DOHH2 (cell line): Measurements from ENCODE around the gene DNAJC16.

Experiments
- H3F3A ChIP-seq: fragments of 200-600 bp; sonication (generic), shearing (Covaris generic); 2 replicates; pipeline ENCODE4 v1.6.0; 2016; ENCODE audit warnings: antibody characterized with exemption, mild to moderate bottlenecking; ENCODE audit not compliant: control insufficient read depth, insufficient read depth
- H3K27ac ChIP-seq: fragments of 200-600 bp; sonication (generic); 2 replicates; pipeline ENCODE4 v1.5.1; 2014; ENCODE audit warnings: low read depth, mild to moderate bottlenecking, low read length, moderate library complexity
- H3K27me3 ChIP-seq: fragments of 200-600 bp; sonication (generic); 2 replicates; pipeline ENCODE4 v1.6.1; 2014; ENCODE audit warnings: mild to moderate bottlenecking, low read length, mixed read lengths; ENCODE audit not compliant: control insufficient read depth
- H3K36me3 ChIP-seq: fragments of 200-600 bp; sonication (generic); 2 replicates; pipeline ENCODE4 v1.6.1; 2014; ENCODE audit warnings: mild to moderate bottlenecking, low read length, moderate library complexity, mixed read lengths; ENCODE audit not compliant: control insufficient read depth
- H3K4me1 ChIP-seq: fragments of 200-600 bp; sonication (generic); 2 replicates; pipeline ENCODE4 v1.6.1; 2014; ENCODE audit warnings: mild to moderate bottlenecking, low read length, mixed read lengths; ENCODE audit not compliant: control insufficient read depth
- H3K4me2 ChIP-seq: fragments of 200-600 bp; sonication (generic); 2 replicates; pipeline ENCODE4 v1.6.0; 2014; ENCODE audit warnings: mild to moderate bottlenecking, low read length, moderate library complexity
- H3K4me3 ChIP-seq: fragments of 200-600 bp; sonication (generic); 2 replicates; pipeline ENCODE4 v1.5.1; 2014; ENCODE audit warnings: mild to moderate bottlenecking, low read length, mixed read lengths
- H3K79me2 ChIP-seq: fragments of 200-600 bp; sonication (generic); 2 replicates; pipeline ENCODE4 v1.6.1; 2014; ENCODE audit warnings: mild to moderate bottlenecking, low read length, mixed read lengths; ENCODE audit not compliant: control insufficient read depth
- H3K9me2 ChIP-seq: fragments of 200-600 bp; sonication (generic); replicated peaks from 2 replicates; pipeline ENCODE4 v1.6.1; 2014; ENCODE audit warnings: mild to moderate bottlenecking, low read length, mixed read lengths; ENCODE audit not compliant: control insufficient read depth
- H3K9me3 ChIP-seq: fragments of 200-600 bp; sonication (generic); 2 replicates; pipeline ENCODE4 v1.6.1; 2014; ENCODE audit warnings: antibody characterized with exemption, low read length, mixed read lengths; ENCODE audit not compliant: control insufficient read depth, insufficient read depth
- H4K20me1 ChIP-seq: fragments of 200-600 bp; sonication (generic); 2 replicates; pipeline ENCODE4 v1.6.0; 2014; ENCODE audit warnings: low read depth, mild to moderate bottlenecking, antibody characterized with exemption, low read length, moderate library complexity; ENCODE audit not compliant: control insufficient read depth, insufficient read depth
- CTCF ChIP-seq: fragments of 200-600 bp; sonication (generic); IDR thresholded peaks from one replicate; pipeline ENCODE4 v1.5.1; 2014; ENCODE audit warnings: antibody characterized with exemption, mild to moderate bottlenecking, low read depth, low read length; ENCODE audit not compliant: poor library complexity, severe bottlenecking
- EZH2phosphoT487 ChIP-seq: fragments of 200-600 bp; sonication (generic); IDR thresholded peaks from 2 replicates; pipeline ENCODE4 v1.6.1; 2017; ENCODE audit warnings: borderline replicate concordance, mild to moderate bottlenecking, antibody characterized with exemption, low read length, moderate library complexity, mixed read lengths

Gene DNAJC16

GRCh38 chr1:15541231-15541792, 14.7 kb downstream of the DNAJC16 start:
- no peak overlapping the region for H3K27ac ChIP-seq
- H3K4me2 ChIP-seq: no peak overlapping the region
- H3K9me3 ChIP-seq: no peaks in the 10 kb centered on the region
- H3K4me3 ChIP-seq: no peak overlapping the region
- H4K20me1 ChIP-seq: no peaks in the 10 kb centered on the region
- H3F3A ChIP-seq: no peaks in the 10 kb centered on the region
- no peaks in the 10 kb centered on the region for H3K79me2 ChIP-seq
- no peaks in the 10 kb centered on the region for H3K4me1 ChIP-seq
- no peaks in the 10 kb centered on the region for H3K9me2 ChIP-seq
- H3K36me3 ChIP-seq: peaks cover 42% of the 10 kb centered on the region
- H3K27me3 ChIP-seq: no peaks in the 10 kb centered on the region
- no peak for TF ChIP-seq CTCF
- TF ChIP-seq EZH2phosphoT487: no peak

DNA sequence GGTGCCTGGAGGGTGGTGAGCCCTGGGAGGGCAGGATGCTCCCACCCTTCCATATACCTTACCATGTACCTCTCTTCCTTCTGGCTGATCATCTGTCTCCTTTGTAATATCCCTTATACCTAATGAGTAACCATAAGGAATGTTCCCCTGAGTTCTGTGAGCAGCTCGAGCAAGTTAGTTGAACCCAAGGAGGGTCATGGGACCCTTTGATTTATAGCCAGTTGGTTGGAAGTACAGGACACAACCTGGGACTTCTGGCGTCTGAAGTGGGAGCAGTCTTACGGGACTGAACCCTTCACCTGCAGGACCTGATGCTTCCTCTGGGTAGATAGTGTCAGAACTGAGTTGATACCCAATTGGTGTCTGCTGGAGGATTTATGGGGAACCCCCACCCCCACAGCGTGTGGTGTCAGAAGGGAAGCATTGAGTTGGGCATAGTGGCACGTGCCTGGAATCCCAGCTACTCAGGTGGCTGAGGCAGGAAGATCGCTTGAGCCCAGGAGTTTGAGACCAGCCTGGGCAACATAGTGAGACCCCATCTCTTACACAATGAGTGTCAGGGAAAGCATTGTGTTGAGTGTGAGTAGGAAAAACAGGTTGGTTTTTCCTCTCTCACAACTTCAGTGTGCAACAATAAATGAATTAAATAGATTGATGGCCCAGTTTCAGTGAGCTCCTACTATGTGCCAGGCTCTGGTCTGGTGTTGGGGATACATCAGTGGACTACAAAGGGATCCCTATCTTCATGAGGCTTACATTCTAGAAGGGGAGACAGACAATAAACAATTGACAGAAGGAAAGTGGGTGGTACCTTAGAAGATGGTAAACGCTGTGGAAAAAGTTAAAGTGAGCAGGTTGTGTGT, 16.0 kb downstream of the DNAJC16 start:
- Histone ChIP-seq H3K9me3 (no peaks in the 10 kb centered on the region), H3K27ac (no peak overlapping the region), H3K36me3 (peaks cover 44% of the 10 kb centered on the region), H3K4me2 (no peak overlapping the region), H3K4me3 (no peak overlapping the region), H3K27me3 (no peaks in the 10 kb centered on the region), H3K79me2 (no peaks in the 10 kb centered on the region), H4K20me1 (no peaks in the 10 kb centered on the region), H3K9me2 (no peaks in the 10 kb centered on the region), H3K4me1 (no peaks in the 10 kb centered on the region), H3F3A (no peaks in the 10 kb centered on the region)
- no peak for TF ChIP-seq EZH2phosphoT487
- no peak for TF ChIP-seq CTCF

GRCh38 chr1:15543251-15543588, 16.6 kb downstream of the DNAJC16 start:
- Histone ChIP-seq H3K79me2 (no peaks in the 10 kb centered on the region), H3F3A (no peaks in the 10 kb centered on the region), H3K9me3 (no peaks in the 10 kb centered on the region), H3K9me2 (no peaks in the 10 kb centered on the region), H3K27me3 (no peaks in the 10 kb centered on the region), H4K20me1 (no peaks in the 10 kb centered on the region), H3K27ac (no peak overlapping the region), H3K4me3 (no peak overlapping the region), H3K4me1 (no peaks in the 10 kb centered on the region), H3K4me2 (no peak overlapping the region), H3K36me3 (peaks cover 48% of the 10 kb centered on the region)
- TF ChIP-seq CTCF (no peak), EZH2phosphoT487 (no peak)
